ENCODE results near the gene CYBA. TPM values are rescaled to one million over a fixed set of nuclear protein-coding genes. Genes with fewer than 3 reads are reported as not detected.

CYBA gene
- total and polyA plus RNA-seq, 2 of the 13 experiments (the other 11 are each of a cell fraction or from before 2014, with no cell fraction given) = 196 to 250 TPM

- TF ChIP-seq ZNF33B (CRISPR knock-in tag; IDR thresholded peaks at IDR 0.05) (0 out of 2 replicates have a peak, but pooled peaks have one; percentile 36), ZBTB10 (CRISPR knock-in tag; IDR thresholded peaks at IDR 0.05; ENCODE audit: borderline replicate concordance) (0 out of 2 replicates have a peak, but pooled peaks have one; percentile 74), ZNF816 (CRISPR knock-in tag; IDR thresholded peaks at IDR 0.05; ENCODE audit: borderline replicate concordance) (no peak), TAF1 (CRISPR knock-in tag; IDR thresholded peaks at IDR 0.05) (no peak; the same call in 1 of the 2 replicates), GATAD2A (CRISPR knock-in tag; IDR thresholded peaks at IDR 0.05) (peak; percentile 79), ATAD3A (CRISPR knock-in tag; IDR thresholded peaks at IDR 0.05) (no peak), MBNL3 (CRISPR knock-in tag; conservative IDR thresholded peaks at IDR 0.05) (no peak), NONO (IDR thresholded peaks at IDR 0.05) (no peak), NONO (CRISPR knock-in tag; conservative IDR thresholded peaks at IDR 0.05) (no peak; the same call in 1 of the 2 replicates), ZNF17 (CRISPR knock-in tag; IDR thresholded peaks at IDR 0.05) (no peak), CEBPB (IDR thresholded peaks at IDR 0.05; ENCODE audit: borderline replicate concordance, low read depth, low read length) (no peak), PRDM4 (CRISPR knock-in tag; IDR thresholded peaks at IDR 0.05; ENCODE audit: borderline replicate concordance) (no peak), ZNF30 (CRISPR knock-in tag; IDR thresholded peaks at IDR 0.05) (no peak)
- TF ChIP-seq, protein P1, sequence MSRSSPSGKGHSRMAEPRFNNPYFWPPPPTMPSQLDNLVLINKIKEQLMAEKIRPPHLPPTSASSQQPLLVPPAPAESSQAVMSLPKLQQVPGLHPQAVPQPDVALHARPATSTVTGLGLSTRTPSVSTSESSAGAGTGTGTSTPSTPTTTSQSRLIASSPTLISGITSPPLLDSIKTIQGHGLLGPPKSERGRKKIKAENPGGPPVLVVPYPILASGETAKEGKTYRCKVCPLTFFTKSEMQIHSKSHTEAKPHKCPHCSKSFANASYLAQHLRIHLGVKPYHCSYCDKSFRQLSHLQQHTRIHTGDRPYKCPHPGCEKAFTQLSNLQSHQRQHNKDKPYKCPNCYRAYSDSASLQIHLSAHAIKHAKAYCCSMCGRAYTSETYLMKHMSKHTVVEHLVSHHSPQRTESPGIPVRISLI (CRISPR knock-in tag; IDR thresholded peaks at IDR 0.05; ENCODE audit: borderline replicate concordance) = no peak
- TF ChIP-seq, protein P2, sequence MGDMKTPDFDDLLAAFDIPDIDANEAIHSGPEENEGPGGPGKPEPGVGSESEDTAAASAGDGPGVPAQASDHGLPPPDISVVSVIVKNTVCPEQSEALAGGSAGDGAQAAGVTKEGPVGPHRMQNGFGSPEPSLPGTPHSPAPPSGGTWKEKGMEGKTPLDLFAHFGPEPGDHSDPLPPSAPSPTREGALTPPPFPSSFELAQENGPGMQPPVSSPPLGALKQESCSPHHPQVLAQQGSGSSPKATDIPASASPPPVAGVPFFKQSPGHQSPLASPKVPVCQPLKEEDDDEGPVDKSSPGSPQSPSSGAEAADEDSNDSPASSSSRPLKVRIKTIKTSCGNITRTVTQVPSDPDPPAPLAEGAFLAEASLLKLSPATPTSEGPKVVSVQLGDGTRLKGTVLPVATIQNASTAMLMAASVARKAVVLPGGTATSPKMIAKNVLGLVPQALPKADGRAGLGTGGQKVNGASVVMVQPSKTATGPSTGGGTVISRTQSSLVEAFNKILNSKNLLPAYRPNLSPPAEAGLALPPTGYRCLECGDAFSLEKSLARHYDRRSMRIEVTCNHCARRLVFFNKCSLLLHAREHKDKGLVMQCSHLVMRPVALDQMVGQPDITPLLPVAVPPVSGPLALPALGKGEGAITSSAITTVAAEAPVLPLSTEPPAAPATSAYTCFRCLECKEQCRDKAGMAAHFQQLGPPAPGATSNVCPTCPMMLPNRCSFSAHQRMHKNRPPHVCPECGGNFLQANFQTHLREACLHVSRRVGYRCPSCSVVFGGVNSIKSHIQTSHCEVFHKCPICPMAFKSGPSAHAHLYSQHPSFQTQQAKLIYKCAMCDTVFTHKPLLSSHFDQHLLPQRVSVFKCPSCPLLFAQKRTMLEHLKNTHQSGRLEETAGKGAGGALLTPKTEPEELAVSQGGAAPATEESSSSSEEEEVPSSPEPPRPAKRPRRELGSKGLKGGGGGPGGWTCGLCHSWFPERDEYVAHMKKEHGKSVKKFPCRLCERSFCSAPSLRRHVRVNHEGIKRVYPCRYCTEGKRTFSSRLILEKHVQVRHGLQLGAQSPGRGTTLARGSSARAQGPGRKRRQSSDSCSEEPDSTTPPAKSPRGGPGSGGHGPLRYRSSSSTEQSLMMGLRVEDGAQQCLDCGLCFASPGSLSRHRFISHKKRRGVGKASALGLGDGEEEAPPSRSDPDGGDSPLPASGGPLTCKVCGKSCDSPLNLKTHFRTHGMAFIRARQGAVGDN (CRISPR knock-in tag; IDR thresholded peaks at IDR 0.05) = peak; percentile 99
- TF ChIP-seq, protein P3, sequence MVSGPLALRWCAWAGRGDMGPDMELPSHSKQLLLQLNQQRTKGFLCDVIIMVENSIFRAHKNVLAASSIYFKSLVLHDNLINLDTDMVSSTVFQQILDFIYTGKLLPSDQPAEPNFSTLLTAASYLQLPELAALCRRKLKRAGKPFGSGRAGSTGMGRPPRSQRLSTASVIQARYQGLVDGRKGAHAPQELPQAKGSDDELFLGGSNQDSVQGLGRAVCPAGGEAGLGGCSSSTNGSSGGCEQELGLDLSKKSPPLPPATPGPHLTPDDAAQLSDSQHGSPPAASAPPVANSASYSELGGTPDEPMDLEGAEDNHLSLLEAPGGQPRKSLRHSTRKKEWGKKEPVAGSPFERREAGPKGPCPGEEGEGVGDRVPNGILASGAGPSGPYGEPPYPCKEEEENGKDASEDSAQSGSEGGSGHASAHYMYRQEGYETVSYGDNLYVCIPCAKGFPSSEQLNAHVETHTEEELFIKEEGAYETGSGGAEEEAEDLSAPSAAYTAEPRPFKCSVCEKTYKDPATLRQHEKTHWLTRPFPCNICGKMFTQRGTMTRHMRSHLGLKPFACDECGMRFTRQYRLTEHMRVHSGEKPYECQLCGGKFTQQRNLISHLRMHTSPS (CRISPR knock-in tag; IDR thresholded peaks at IDR 0.05; ENCODE audit: low read depth) = peak; percentile 100
These were observed 32.5 kb downstream of the CYBA start (continued) for GRCh38 chr16:88618182-88618955.
